ENCODE data around the gene DIP2C. TPM values are rescaled to one million over a fixed set of nuclear protein-coding genes. Genes with fewer than 3 reads are reported as not detected.

The DIP2C gene
- total and polyA plus RNA-seq, 3 donors from 2014 or later = 14.9 to 43.4 (median 30.1) TPM

GRCh38 chr10:331186-331585 is 358.3 kb downstream of the DIP2C start:
- Histone ChIP-seq H3K4me1 (no peaks in the 10 kb centered on the region), H3K9me3 (no peaks in the 10 kb centered on the region), H3K36me3 (ENCODE audit: low read depth, missing control alignments) (no peaks in the 10 kb centered on the region), H3K4me3 (no peak overlapping the region), H3K27ac (no peak overlapping the region), H3K27me3 (no peaks in the 10 kb centered on the region)
- no peak for DNase-seq
- WGBS, 2 donors = 93 to 94% methylated on average over 3 of the region's 3 CpGs
- intact Hi-C loops (cut with DNase I; ENCODE audit: low total_unique reads) = no loop called here
- TF ChIP-seq POLR2A (IDR thresholded peaks at IDR 0.05) = no peak
- TF ChIP-seq, protein P1, sequence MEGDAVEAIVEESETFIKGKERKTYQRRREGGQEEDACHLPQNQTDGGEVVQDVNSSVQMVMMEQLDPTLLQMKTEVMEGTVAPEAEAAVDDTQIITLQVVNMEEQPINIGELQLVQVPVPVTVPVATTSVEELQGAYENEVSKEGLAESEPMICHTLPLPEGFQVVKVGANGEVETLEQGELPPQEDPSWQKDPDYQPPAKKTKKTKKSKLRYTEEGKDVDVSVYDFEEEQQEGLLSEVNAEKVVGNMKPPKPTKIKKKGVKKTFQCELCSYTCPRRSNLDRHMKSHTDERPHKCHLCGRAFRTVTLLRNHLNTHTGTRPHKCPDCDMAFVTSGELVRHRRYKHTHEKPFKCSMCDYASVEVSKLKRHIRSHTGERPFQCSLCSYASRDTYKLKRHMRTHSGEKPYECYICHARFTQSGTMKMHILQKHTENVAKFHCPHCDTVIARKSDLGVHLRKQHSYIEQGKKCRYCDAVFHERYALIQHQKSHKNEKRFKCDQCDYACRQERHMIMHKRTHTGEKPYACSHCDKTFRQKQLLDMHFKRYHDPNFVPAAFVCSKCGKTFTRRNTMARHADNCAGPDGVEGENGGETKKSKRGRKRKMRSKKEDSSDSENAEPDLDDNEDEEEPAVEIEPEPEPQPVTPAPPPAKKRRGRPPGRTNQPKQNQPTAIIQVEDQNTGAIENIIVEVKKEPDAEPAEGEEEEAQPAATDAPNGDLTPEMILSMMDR (IDR thresholded peaks at IDR 0.05) = no peak

GRCh38 chr10:329361-330099 is 359.9 kb downstream of the DIP2C start:
- Histone ChIP-seq H3K27me3 (no peaks in the 10 kb centered on the region), H3K27ac (peak overlapping the region in 1 of 2 donors; percentile 11), H3K9me3 (no peaks in the 10 kb centered on the region), H3K4me3 (no peak overlapping the region), H3K4me1 (no peaks in the 10 kb centered on the region), H3K36me3 (ENCODE audit: low read depth, missing control alignments) (no peaks in the 10 kb centered on the region)
- WGBS, 2 donors = 52 to 53% methylated on average over 15 of the region's 15 CpGs
- TF ChIP-seq, protein P1 (IDR thresholded peaks at IDR 0.05) = no peak
- no peak for TF ChIP-seq POLR2A (IDR thresholded peaks at IDR 0.05)
- intact Hi-C loops (cut with DNase I; ENCODE audit: low total_unique reads) = no loop called here
- DNase-seq = peak; percentile 88

DNA sequence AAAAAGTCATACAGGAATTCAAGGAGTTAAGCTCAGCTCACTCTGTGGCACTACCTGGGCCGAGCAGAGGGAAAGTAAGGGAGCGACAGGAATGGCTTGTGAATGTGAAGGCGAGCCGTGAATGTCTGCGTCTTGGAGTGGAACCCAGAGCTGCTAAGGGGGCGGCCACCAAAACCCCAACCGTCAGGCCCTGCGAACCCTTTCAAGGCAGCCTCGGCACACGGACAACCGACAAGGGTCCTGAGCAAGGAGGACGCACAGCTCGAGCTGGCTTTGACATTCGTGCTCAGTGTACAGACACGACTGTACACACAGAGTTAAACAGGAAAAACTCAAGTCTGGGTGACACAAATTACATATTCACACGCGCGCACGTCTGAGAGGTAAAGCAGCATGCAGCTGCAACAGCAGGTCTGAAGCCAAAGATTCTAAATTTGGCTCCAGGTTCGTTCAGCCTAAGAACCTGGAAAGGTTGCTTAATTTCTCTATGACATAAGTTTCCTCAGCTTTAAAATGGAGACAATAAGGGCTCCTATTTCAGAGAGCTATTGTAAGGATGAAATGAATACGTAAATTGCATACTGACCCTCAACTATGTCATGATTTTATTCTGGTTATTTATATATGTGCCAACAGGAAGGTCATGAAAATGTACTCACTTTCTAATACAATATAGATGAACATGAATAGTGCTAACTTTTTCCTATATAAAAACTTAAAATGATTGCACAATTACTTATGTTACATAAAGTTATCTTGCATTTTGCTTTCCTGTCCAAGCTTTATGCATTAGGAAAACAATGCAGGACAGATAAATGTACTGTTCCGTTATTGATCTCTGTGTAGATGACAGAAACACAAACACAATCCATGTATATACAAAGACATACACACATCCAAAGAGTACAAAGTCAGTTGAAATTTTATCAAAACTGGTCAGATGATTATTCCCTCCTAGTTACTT is 361.3 kb downstream of the DIP2C start:
- Histone ChIP-seq H3K27ac (no peak overlapping the region), H3K36me3 (ENCODE audit: low read depth, missing control alignments) (no peaks in the 10 kb centered on the region), H3K4me3 (no peak overlapping the region), H3K27me3 (no peaks in the 10 kb centered on the region), H3K9me3 (no peaks in the 10 kb centered on the region), H3K4me1 (no peaks in the 10 kb centered on the region)
- no peak for TF ChIP-seq POLR2A (IDR thresholded peaks at IDR 0.05)
- TF ChIP-seq, protein P1 (IDR thresholded peaks at IDR 0.05) = no peak
- 92 to 95% methylated on average over 22 of the region's 22 CpGs for WGBS, 2 donors
- DNase-seq = no peak
- intact Hi-C loops (cut with DNase I; ENCODE audit: low total_unique reads) = no loop called here

- Histone ChIP-seq H3K36me3 (ENCODE audit: low read depth, missing control alignments) (no peaks in the 10 kb centered on the region), H3K27ac (no peak overlapping the region), H3K4me3 (no peak overlapping the region), H3K9me3 (no peaks in the 10 kb centered on the region), H3K27me3 (no peaks in the 10 kb centered on the region), H3K4me1 (no peaks in the 10 kb centered on the region)
- 88 to 90% methylated on average over 26 to 29 of the region's 29 CpGs for WGBS, 2 donors
- DNase-seq = no peak
- intact Hi-C loops (cut with DNase I; ENCODE audit: low total_unique reads) = no loop called here
- TF ChIP-seq, protein P1 (IDR thresholded peaks at IDR 0.05) = no peak
- TF ChIP-seq POLR2A (IDR thresholded peaks at IDR 0.05) = no peak
Observed at GRCh38 chr10:326894-327635, 362.4 kb downstream of the DIP2C start.

Data from testis (tissue), 3 donors.